Measurements from ENCODE around the gene NGF. TPM values are rescaled to one million over a fixed set of nuclear protein-coding genes. Genes with fewer than 3 reads are reported as not detected.

Gene NGF
- total and polyA plus RNA-seq, 9 of the 15 experiments (the other 6 are each of a cell fraction or from before 2014, with no cell fraction given) = not detected

GRCh38 chr1:115330480-115331013, 7.5 kb downstream of the NGF start:
- H3K9ac ChIP-seq (ENCODE audit: insufficient read depth in 1 of 2, low read depth in 2 of 2, low read length in 2 of 2) = no peak overlapping the region
- H3K9me1 ChIP-seq (ENCODE audit: control insufficient read depth, insufficient read depth, low read length) = no peaks in the 10 kb centered on the region
- DNase-seq (ENCODE audit: extremely low read depth in 1 of 4, low spot score in 3 of 4) (no peak), FAIRE-seq (no peak), ATAC-seq (no peak)
- no TSS peak for BruUV-seq (replicated peaks)
- in situ Hi-C loops (cut with MboI) (no loop called here), intact Hi-C loops (cut with micrococcal nuclease) (no loop called here)
- H3K79me2 ChIP-seq (ENCODE audit: control insufficient read depth, insufficient read depth, low read length) = no peaks in the 10 kb centered on the region
- no peak overlapping the region for H2AFZ ChIP-seq (ENCODE audit: low read depth, low read length)
- H3K4me3 ChIP-seq = no peak overlapping the region
- H4K20me1 ChIP-seq (replicated peaks; ENCODE audit: control insufficient read depth, insufficient read depth, low read length) = no peaks in the 10 kb centered on the region; the same call in 1 of the 2 replicates
- no peaks in the 10 kb centered on the region for H3K4me1 ChIP-seq (replicated peaks in 1 of 2; ENCODE audit: control insufficient read depth in 2 of 2, insufficient read depth in 2 of 2, low read length in 2 of 2)
- H3K27me3 ChIP-seq (ENCODE audit: control insufficient read depth in 2 of 2, insufficient read depth in 2 of 2, low read length in 2 of 2) = 0 out of 5 replicates have a peak, but pooled peaks cover 3 to 5% of the 10 kb centered on the region in 2 experiments
- H3K9me3 ChIP-seq (replicated peaks; ENCODE audit: control insufficient read depth, insufficient read depth, low read depth, low read length) = no peaks in the 10 kb centered on the region
- POLR2A ChIA-PET = interaction anchor here (0.7 to 1.2 kb wide), 2 partner anchors 21 to 342 kb away, joined by 3 read pairs; no protein-coding TSS in a partner anchor
- H3K4me2 ChIP-seq (ENCODE audit: insufficient read depth, low read length) = no peak overlapping the region
- 0% methylated on average over 7 of the region's 7 CpGs for WGBS (ENCODE audit: insufficient coverage, low coverage, missing lambda C conversion rate)
- H3K36me3 ChIP-seq (ENCODE audit: control insufficient read depth, insufficient read depth, low read length) = no peaks in the 10 kb centered on the region
- CTCF ChIA-PET (ENCODE audit: low intra/inter-chr PET ratio) = no interaction called here
- no peak for TF ChIP-seq THAP12 (CRISPR knock-in tag; IDR thresholded peaks at IDR 0.05)
- TF ChIP-seq RBM17 (IDR thresholded peaks at IDR 0.05; ENCODE audit: borderline replicate concordance, low read depth, low read length) = no peak
- TF ChIP-seq MED1 (CRISPR knock-in tag; IDR thresholded peaks at IDR 0.05; ENCODE audit: borderline replicate concordance) = no peak
- no peak for TF ChIP-seq MLLT1 (IDR thresholded peaks at IDR 0.05)
- no peak for TF ChIP-seq CGGBP1 (CRISPR knock-in tag; IDR thresholded peaks at IDR 0.05)
- TF ChIP-seq ZNF589 (CRISPR knock-in tag; IDR thresholded peaks at IDR 0.05; ENCODE audit: low read depth) = no peak
- H3K27ac ChIP-seq (ENCODE audit: extremely low read depth, low read depth, low read length) = no peak overlapping the region
